NCI-H128 (cell line): ENCODE data around the gene MYO1D.
"Not testable (repeated sequence)": the region's sequence is repeated elsewhere in the genome, so short reads cannot be mapped to it uniquely, and the experiment has no call there.

Experiments
- DNase-seq: peaks from one replicate; lab custom pipeline; 2025; ENCODE audit not compliant: unreplicated experiment; lab: John Stamatoyannopoulos, UW

Gene MYO1D

DNA sequence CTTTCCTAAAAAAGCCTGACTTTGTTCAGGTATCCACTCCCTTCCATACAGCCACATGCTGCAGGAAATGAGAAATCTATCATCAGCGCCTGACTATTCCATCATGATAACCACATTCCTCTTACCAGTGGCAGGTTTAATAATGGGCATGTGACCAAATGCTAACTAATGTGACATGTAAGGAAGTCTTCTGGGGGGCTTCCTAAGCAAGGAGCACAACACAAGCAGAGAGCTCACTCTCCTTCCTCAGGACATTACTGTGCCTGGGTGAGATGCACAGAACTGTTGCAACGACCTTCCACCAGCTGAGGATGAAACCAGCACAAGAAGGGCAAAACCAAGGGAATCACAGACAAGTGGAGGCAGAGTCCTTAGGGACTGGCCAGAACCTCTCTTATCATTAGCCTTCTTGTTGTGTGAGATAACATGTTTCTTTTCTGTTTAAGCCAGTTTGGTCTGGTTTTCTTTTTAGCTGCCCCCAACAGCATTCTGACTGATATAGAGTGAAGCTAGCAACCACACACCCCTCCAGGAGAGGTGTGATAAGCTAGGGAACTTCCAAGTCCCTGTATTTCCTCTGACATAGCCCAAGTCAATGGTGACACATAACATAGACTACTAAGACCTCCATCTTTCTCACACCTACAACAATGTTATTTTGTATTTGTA is 16.9 kb downstream of the MYO1D start:
- no peak for DNase-seq

DNA sequence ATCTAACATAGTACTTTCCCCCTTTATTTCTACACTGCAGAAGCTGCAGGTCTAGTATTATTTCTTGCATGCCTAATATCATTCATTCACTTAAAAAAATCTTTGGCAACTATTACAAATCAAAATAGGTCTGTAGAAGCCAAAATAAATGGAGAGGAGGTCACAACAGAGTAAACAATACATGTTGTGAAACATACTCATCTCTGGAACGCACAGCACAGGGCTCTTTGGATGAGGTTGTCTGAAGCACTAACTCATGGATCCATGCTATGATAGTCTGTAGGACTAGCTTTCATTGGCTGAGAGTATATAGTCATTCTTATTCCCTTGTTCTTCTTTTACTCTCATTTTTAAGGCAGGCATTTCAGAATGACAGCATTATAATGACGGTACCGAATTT is 21.3 kb downstream of the MYO1D start:
- no peak for DNase-seq

DNA sequence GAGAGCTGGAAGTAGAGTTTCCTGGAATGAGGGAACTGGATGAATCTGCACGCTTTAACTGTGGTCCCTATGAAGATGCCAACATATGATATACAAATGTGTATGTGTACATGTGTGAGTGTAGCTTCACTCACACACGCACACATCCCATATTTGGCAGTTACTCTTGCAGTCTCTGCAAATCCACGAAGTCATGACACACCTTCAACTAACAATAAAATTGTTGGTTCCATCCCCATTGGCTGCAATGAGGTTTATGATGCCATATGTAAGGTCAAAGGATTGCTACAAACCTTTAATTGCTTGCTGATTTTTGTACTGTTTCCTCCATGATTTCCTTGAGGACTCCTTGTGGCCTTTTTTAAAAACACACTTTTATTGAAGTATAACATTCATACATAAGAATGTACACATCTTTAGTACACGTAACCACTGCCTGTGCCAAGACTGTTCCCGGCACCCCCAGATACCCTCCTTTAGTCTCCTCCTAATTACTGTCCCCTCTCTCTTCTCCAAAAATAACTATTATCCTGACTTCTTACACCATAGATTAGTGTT is 22.0 kb downstream of the MYO1D start:
- no peak for DNase-seq

DNA sequence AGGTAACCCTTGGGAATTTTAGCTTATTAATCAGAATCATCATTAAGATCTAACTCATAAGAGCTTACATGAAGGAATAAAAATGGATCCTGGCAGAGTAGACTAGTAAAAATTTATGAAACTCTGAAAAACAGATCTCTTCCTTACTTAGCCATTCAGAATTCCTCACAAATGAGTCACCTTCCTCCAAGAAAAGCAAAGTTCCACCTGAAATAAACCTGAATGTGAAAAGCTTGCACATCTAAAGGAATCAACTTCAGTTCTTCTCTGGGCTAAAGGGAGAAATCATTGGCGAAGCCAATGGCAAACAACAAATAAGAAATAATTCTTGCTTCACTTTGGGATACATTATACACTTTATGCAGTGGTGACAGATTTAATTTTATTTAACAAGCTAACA is 22.7 kb downstream of the MYO1D start:
- no peak for DNase-seq

DNA sequence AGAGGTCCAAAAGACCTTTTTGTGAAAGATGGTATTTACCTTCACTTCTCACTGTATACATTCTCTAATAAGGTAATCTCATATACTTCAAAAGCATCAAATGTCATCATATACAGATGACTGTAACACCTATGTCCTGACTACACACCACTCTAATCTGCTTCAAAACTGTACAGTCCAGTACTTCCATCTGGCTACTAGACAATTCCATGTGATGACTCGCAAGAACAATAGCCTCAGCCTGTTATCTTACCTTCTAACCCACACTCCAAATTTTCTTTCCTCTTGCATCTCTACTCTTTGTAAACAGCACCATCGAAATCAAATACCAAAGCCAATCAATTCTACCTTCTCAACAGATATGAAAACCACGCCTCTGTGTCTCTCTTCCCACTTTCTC is 24.1 kb downstream of the MYO1D start:
- no peak for DNase-seq

DNA sequence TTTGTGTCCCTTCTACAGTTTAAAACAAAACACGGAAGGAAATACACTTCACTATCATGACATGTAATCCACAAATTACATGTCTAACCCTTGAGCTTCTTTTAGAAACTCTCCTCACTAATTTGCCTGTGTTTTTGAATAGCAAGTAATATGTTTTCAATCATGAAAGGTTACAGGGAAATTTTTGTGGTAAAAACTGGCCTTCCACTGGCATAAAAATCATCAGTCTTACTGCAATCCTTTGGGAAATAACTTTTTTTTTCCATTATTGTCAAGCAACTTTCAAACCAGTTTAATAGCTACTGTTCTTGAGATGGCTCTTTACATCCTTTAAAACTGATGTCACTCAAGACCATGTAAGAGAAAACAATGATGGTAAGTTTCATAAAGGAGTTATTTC is 27.0 kb downstream of the MYO1D start:
- DNase-seq: no peak

DNA sequence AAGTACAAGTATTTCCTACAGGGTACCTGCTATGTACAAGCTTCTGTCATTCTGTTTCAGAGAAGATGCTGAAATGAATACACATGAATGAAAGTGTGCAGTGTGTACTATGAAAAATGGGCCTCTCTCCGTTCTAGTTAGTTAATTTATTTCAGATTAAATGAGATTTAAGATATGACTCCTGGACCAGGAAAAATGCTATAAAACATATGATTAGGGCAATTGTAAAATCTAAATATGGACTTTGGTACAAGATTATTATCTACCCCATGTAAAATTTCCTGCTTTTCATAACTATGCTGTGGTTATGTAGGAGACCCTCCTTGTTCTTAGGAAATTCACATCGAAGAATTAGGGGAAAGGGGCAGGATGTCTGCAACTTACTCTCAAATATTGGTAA is 28.9 kb downstream of the MYO1D start:
- DNase-seq: no peak

DNA sequence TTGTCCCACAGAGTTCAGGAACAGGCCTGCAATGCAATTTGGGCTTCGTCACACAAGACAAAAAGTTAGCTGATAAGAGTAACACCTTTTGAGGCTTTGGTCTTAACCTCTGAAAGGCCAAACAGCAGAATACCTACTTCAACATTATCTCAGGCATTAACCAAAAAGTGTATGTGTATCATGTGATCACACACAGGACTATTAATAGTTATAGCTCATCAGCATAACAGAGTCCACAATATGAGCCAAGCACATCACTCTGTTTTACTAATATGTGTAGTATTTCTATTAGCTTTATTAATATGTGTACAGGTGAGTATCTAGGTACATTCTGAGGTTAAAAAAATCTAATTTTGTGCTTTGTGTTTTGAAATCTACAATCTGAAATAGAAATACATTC is 30.8 kb downstream of the MYO1D start:
- DNase-seq: no peak

DNA sequence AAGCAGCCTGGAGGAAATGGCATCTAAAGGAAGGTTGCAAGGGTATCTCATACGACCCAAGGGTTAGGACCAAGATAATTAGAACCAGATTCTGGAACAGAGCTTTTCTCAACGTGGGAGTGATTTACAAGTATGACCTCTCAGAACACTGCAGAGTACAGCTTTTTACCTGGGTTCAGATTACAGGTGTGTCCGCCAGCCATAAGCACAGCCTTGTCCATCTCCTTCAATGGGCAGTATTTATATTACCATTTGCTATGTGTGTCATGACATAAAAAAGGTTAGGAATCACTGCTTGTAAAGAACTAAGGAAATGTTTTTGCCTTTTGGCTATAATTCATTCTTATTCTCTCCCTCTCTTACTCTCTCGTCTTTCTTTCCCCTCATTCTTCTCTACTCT is 36.7 kb downstream of the MYO1D start:
- no peak for DNase-seq

DNA sequence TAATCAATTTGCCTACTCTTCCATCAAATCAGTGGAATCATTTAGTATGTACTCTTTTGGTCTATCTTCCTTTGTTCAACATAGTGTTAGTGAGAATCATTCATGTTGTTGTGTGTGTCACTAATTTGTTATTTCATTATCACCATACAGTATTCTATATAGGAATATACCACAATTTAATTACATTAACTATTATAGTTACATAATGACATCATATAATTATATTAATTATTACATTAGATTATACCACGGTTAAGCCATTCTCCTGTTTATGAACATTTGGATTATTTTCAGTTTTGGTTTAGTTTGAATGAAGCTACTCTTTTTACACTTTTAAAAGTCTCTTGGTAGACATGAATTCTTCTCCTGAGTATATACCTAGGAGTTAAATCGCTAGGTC is 40.4 kb downstream of the MYO1D start:
- no peak for DNase-seq

DNA sequence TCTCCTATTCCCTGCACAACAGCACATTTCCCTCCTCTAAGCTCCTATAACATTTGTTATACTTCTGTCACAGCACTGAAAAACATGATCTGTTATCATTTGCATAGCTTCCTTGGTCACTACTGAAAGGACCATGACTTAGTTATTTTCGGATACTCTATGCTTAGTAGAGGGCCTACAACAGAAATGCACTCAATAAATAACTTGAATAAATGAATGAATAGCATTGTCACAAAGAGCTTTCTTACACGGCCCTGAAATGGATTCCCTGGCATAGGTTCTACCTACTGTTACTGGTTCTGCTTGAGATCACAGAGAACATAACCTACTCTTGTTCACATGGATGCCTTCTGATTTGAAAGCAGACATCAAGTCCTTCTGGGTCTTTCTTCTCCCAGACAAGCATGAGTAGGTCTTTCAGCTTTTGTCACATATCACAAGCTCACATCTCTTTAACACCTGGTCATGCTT is 41.6 kb downstream of the MYO1D start:
- no peak for DNase-seq

DNA sequence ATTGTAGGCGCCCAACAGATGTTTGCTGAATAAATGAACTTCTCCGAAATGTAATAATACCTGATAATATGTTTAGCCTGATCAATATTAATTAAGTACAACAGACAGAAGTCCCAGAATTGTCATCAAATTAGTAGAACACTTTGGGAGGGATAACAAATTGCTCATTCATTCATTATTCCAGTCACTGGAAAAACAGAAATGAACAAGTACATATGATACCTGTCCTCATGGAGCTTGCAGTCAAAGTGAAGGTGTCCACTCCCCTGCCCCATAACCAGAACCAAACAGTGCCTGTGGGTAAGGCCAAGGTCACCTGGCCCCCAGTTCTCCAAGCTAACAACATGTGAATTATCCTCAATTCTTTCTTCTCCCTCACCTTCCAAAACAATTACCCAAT is 42.8 kb downstream of the MYO1D start:
- DNase-seq: no peak

DNA sequence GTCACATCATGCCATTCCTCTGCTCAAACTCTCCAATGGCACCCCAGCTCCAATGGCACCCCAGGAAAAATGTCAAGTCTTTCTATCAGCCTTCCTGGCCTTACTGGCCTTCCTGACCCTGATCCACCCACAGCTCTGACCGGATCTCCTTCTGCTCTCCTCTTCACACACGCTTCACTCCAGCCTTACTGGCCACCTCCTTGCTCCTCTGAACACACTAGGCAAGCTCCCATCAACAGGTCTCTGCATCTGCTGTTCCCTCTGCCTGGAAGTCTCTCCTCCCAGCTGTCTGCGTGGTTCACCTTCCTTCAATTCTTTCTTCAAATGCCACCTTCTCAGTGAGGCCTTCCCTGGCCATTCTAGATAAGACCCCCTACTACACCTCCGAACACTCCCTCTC is 43.4 kb downstream of the MYO1D start:
- no peak for DNase-seq

DNA sequence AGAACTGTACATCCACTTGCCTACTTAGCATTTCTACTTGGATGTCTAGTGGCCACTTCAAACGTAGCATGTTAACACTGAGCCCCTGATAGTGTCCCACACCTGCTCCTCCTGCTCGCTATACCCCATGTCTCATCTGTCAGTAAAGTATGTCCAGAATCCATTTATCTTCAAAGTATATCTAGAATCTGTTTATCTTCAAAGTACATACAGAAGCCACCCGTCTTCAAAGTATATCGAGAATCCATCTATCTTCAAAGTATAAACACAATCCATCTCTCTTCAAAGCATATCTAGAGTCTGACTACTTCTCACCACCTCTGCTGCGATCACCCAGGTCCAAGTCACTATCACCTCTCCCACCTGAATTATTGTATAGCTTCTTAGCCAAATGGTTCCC is 43.8 kb downstream of the MYO1D start:
- no peak for DNase-seq

DNA sequence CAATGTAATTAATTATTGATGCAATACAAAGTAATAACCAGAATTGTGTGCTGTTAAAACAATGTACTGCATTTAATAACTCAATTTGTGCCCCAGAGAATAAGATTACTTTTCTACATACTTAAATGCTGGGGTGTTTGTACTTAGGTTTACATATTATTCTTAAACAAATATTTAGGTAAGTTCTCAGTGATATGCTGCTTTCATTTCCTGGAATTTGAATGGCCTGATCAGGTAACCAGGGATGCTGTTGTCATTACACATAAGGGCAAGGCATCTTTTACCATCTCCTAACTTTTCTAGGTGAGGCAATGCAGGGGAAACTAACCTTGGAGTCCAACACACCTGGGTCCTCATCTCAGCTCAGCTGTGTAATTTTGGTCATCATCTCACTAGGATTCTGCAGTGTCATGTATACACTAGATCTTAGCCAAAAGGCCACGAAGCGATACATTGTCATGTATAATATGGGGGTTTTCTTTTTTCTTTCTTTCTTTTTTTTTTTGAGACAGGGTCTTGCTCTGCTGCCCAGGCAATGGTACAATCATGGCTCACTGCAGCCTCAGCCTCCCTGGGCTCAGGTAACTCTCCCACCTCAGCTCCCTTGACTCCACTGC is 45.2 kb downstream of the MYO1D start:
- DNase-seq: no peak

DNA sequence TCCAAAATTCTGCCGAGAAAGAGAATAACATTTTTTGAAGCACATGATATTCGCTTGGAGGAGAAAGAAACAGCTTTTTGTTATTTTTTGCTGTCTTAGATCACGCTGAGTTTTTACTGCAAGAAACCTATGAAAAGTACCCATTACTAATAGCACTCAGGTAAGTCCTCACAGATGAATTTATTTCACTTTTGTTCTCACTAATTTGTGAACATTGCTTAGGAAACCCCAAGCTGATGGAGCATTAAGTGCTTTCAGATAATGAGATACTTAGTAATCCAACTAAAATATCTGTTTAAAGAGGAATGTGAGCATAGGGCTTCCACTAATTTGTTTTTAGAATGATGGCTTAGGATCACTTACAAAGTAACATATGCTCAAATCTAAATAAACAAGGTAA is 45.7 kb downstream of the MYO1D start:
- DNase-seq: no peak

DNA sequence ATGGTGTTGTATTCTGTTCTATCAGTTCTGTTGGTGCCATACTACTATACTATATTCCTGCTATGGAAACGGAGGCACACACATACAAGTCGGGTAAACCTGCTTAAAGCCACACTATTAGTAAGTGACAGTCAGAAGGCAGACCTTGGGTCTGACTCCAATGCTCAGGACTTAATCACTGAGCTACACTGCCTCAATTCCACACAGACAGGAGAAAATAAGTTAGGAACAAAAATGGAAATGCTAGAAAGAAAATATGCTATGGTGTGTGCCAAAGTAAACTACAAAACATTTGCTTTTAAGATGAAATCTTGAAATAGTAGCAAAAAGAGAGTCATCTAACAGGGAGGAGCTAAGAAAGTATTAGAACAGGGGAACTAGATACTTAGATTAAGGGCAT is 48.1 kb downstream of the MYO1D start:
- DNase-seq: no peak

DNA sequence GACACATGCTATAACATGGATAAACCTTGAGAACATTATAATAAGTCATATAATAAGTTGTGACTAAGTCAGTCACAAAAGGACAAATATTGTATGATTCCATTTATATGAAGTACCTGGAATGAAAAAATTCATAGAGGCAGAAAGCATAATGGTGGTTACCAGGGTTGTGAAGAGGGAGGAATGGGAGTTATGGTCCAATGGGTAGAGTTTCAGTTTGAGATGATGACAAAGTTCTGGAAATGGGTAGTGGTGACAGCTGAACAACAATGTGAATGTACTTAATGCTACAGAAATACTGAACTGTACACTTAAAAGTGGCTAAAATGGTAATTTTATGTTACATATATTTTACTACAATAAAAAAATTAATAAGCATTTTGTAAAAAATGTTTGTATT is 49.7 kb downstream of the MYO1D start:
- no peak for DNase-seq

DNA sequence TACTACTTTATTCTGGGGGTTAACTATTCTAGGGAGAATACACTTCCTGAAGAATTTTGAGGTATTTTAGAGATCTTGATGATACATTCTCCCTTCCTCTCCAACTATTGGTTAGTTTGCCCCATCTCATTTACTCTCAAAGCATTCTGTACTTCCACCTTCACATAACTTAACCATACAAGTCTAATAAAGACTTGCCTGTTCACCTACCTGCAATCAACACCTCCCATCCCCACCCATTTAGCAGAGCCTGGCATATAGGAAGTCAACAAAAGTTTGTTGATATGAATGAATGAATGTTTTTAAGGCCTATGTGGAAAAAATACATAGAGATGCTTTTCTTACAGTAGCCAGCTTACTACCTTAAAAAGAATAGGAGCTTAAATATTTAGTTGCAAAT is 50.8 kb downstream of the MYO1D start:
- DNase-seq: no peak

DNA sequence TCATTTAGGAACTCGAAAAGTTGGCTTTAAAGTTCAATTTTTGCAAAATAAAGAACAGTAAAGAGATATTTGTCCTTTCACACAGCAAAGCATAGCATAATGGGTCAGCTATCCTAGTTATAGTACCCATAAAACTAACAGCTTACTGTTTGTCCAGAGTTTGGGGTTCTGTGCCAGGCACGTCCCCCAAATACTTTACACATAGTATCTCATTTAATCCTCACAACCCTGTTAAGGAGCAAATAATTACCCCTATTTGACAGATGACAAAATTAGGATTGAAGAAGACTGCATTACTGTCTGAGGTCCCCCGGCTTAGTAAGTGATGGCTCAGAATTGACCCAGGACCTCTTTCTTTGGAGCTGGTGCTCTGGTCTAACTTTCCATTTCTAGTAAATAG is 52.6 kb downstream of the MYO1D start:
- no peak for DNase-seq

DNA sequence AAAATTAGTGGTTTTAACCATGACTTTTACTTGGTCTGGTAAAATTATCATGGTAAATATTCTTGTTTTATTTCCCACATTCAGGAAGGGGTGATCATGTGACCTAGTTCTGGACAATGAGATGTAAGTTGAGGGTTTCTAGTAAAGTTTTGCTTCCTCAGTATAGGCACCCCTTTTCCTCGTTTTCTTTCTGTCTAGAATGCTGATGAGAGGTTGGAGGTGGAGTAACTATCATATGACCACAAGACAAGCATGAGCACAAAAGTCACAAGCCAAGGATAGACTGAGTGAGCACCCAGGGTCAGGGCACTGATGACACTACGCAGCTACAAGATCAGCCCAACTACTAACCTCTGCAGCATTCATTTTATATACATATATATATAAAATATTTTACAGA is 53.9 kb downstream of the MYO1D start:
- no peak for DNase-seq

DNA sequence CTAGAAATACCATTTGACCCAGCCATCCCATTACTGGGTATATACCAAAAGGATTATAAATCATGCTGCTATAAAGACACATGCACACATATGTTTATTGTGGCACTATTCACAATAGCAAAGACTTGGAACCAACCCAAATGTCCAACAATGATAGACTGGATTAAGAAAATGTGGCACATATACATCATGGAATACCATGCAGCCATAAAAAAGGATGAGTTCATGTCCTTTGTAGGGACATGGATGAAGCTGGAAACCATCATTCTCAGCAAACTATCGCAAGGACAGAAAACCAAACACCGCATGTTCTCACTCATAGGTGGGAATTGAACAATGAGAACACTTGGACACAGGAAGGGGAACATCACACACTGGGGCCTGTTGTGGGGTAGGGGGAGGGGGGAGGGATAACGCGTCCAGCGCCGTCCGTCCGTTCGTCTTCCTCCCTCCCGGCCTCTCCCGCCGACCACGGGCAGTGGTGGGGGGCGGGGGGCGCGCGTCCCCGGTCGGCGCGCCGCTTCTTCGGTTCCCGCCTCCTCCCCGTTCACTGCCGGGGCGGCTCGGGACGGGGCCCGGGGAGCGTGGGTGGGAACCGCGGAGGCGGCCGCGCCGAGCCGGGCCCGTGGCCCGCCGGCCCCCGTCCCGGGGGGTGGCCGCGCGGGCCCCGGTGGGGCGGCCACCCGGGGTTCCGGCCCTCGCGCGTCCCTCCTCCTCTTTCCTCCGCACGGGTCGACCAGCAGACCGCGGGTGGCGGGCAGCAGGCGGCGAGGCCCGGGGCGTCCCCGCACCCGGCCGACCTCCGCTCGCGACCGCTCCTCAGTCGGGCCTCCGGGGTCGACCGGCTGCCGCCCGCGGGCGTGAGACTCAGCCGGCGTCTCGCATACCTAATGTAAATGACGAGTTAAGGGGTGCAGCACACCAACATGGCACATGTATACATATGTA is 54.7 kb downstream of the MYO1D start:
- DNase-seq: not testable (repeated sequence)
